ENCODE results near the gene KAT6B. TPM values are rescaled to one million over a fixed set of nuclear protein-coding genes. Genes with fewer than 3 reads are reported as not detected.

The KAT6B gene
- total and polyA plus RNA-seq, 2 of the 8 experiments (the other 6 are each of a cell fraction or from before 2014, with no cell fraction given), result 7.3 to 30.8 TPM

- Histone ChIP-seq H3K27ac (ENCODE audit: low read depth, low read length) (no peak overlapping the region), H3K56ac (replicated peaks; ENCODE audit: insufficient read length, low read depth, low read length) (no peak overlapping the region), H3K79me1 (ENCODE audit: low read depth, low read length) (no peaks in the 10 kb centered on the region; the same call in 1 of the 2 replicates), H3K4ac (replicated peaks; ENCODE audit: insufficient read length, low read depth, low read length) (no peak overlapping the region), H3K4me1 (replicated peaks in 1 of 4; ENCODE audit: control insufficient read depth in 3 of 4, insufficient read depth in 4 of 4, low read length in 3 of 4) (no peaks in the 10 kb centered on the region), H3K4me3 (ENCODE audit: extremely low read depth in 1 of 4, insufficient read depth in 2 of 4, low read depth in 3 of 4, low read length in 4 of 4) (no peak overlapping the region), H4K5ac (ENCODE audit: insufficient read length, low read depth, low read length) (no peak overlapping the region), H2BK12ac (ENCODE audit: low read depth, low read length) (no peak overlapping the region), H3K4me2 (ENCODE audit: insufficient read depth in 1 of 2, low read depth in 2 of 2, low read length in 2 of 2) (no peak overlapping the region), H3K23me2 (ENCODE audit: low read depth, low read length) (no peaks in the 10 kb centered on the region), H3K27me3 (replicated peaks in 1 of 4; ENCODE audit: control insufficient read depth in 3 of 4, extremely low read depth in 1 of 4, insufficient read depth in 3 of 4, low read length in 3 of 4) (no peaks in the 10 kb centered on the region), H3K9ac (replicated peaks in 1 of 4; ENCODE audit: extremely low read depth in 1 of 4, low read depth in 3 of 4, low read length in 3 of 4) (no peak overlapping the region), H3K18ac (ENCODE audit: extremely low read depth, low read length) (no peak overlapping the region), H3K14ac (ENCODE audit: insufficient read length) (no peak overlapping the region), H3K79me2 (ENCODE audit: control insufficient read depth in 1 of 2, insufficient read depth in 2 of 2, low read length in 2 of 2) (0 out of 4 replicates have a peak, but pooled peaks cover 0 to 2% of the 10 kb centered on the region in 2 experiments), H2BK5ac (ENCODE audit: low read depth, low read length) (no peak overlapping the region), H2AFZ (ENCODE audit: low read length) (no peak overlapping the region), H3K23ac (ENCODE audit: insufficient read length) (no peak overlapping the region), H2AK5ac (ENCODE audit: low read depth, low read length) (no peak overlapping the region), H4K8ac (ENCODE audit: extremely low read depth, insufficient read depth, low read length) (no peak overlapping the region), H2BK120ac (replicated peaks; ENCODE audit: low read depth, low read length) (no peak overlapping the region), H4K91ac (replicated peaks; ENCODE audit: insufficient read length, low read length) (no peak overlapping the region), H4K20me1 (replicated peaks in 1 of 2; ENCODE audit: control insufficient read depth in 1 of 2, insufficient read depth in 2 of 2, low read length in 2 of 2) (no peaks in the 10 kb centered on the region), H3K36me3 (ENCODE audit: control insufficient read depth in 2 of 4, insufficient read depth in 4 of 4, low read length in 3 of 4) (no peaks in the 10 kb centered on the region), H2BK15ac (ENCODE audit: low read length) (no peak overlapping the region), H3K9me3 (ENCODE audit: insufficient read depth in 2 of 2, low read depth in 1 of 2, low read length in 1 of 2) (no peaks in the 10 kb centered on the region), H2BK20ac (ENCODE audit: low read length) (no peak overlapping the region)
- DNase-seq (ENCODE audit: low read depth in 1 of 2, low spot score in 2 of 2) (no peak), FAIRE-seq (no peak)
- POLR2A ChIA-PET (ENCODE audit: partially characterized antibody), result interaction anchor here (1.0 kb wide), 1 partner anchor 37 kb away, joined by 3 read pairs; no protein-coding TSS in a partner anchor
- WGBS, 2 experiments (ENCODE audit: extremely low coverage in 1 of 2, insufficient coverage in 1 of 2, insufficient read length in 1 of 2, insufficient replicate concordance in 2 of 2, low coverage in 1 of 2, low lambda C conversion rate in 2 of 2, missing lambda C conversion rate in 1 of 2), result 95% methylated on average over 2 of the region's 2 CpGs; no CpG with 5 or more reads in 1 of the 2 experiments
- CTCF ChIA-PET (ENCODE audit: partially characterized antibody), result interaction anchor here (0.8 to 1.4 kb wide), 3 partner anchors 9 to 24 kb away, joined by 3 to 4 read pairs (median 3); no protein-coding TSS in a partner anchor
- TF ChIP-seq RBBP5 (IDR thresholded peaks at IDR 0.05; ENCODE audit: borderline replicate concordance, low read depth, low read length) (no peak), YY1 (IDR thresholded peaks at IDR 0.05; ENCODE audit: low read depth, low read length) (no peak), CREB1 (IDR thresholded peaks at IDR 0.05) (no peak), JUN (IDR thresholded peaks at IDR 0.05; ENCODE audit: low read depth, low read length) (no peak), KDM5A (IDR thresholded peaks at IDR 0.05; ENCODE audit: low read length) (no peak)
Measured at GRCh38 chr10:74960670-74961069, 134.3 kb downstream of the KAT6B start.

Data from H1 (cell line).